Measurements from ENCODE around the gene ADCY2.

ADCY2 gene

DNA sequence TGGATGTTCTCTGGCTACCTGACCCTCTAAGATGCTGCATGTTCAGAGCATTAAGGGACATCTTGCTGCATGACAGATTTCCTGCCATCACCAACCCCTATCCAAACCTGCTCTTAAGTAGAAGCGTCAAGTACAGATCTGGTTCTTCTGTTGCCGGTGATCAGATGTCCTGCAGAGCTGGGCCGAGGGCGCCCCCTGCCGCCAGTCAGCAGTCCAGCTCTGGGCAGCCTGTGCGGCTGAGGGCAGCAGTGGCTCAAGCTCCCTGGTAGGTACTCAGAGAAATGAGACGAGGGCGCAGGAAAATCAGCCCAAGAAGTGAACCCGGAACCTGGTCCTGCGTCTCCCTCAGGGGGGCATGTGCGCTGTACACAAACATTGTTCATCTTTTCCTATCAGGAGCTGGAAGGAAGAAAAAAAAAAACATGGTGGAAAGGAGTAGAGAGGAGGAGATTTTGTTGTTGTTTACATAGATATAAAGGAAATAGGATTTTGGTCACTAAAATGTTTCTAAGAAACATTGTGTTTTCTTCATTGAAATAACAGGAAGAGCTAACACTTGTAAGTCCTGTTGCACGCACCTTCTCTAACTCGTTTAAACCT lies 359.2 kb downstream of the ADCY2 start:
- DNase-seq, result no peak

DNA sequence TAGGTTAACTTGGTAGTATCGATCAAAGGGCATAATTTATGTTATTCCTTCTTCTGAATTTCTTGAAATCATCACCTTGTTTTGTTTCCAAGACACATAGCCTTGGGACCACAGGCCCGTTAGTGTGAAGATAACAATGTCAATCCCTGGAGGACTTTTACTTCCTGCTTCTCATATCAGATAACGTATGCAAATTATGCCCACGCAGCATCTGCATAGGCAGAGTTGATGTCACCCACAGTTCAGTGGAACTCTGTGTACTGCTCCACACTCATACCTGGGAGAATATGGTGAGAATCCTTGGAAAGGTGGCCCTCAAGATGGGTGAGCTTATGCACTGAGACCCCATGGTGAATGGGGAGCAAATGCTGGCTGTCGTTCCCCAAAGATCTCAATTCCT lies 360.0 kb downstream of the ADCY2 start:
- no peak for DNase-seq

DNA sequence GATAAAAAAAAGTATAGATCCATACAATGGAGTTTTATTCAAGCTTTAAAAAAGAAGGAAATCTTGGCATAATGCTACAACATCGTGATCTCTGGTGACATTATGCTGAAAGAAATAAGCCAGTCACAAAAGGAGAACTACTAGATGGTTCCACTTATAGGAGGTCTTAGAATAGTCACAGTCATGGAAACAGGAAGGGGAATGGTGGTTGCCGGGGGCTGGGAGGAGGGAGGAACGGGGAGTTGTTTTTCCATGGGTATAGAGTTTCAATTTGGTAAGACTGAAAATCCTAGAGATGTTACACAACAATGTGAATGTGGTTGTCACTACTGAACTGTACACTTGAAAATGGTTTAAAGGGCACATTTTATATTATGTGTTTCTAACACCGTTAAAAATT lies 360.5 kb downstream of the ADCY2 start:
- DNase-seq, result no peak

DNA sequence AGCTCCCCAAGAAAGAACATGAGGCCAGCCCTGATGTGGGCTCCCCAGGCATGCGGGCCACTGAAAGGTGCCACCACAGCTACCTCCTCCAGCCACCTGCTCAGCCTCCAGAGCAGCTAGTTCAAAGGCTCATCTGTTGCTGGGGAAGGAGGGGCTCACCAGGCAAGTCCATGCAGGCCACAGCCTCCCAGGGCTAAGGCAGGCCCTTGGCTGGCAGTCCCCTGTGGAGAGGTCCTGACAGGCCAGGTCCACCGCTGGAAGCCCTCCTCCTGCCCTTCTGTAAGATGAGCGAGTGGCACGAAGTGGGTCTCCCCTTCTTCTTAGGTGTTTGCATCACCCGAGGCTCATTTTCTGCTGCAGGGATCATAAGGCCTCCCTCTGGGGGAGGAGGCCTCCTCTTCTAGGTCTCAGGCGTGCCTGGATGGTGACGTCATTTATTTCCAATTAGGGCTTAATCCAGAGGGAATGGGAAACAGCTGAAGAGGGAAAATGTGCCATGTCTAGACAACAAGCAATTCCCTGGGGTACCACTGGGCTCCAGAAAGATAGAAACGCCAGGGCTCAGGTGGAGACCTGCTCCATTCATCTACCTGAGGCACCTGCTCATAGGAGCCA lies 363.4 kb downstream of the ADCY2 start:
- no peak for DNase-seq

DNA sequence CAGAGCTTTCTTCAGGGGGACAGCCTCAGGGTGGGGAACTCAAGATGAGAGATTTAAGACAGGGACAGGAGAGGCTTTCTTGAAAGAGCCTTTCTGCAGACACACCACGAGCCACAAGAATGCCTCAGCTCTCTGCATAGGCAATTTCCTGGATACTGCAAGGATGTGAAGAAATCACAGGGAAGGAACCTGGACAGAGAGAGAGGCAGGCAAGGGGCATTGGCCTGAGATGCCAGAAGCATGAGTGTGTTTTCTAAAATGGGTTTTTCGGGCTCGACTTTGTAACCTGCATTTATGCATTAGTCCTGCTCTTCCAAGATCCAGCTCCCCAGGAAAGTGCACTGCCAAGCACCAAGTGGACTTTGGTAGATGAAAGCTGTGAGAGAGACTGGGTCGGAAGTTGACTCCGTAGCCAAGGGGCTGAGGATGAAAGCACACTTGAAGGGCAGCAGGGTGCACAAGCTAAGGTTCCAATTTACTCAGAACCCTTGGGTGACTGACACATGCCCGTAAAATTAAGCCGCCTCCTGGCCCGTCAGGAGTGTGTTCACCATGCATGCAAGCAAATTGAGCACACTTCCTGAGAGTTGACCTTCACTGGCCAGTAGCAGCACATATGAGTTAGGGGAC lies 364.1 kb downstream of the ADCY2 start:
- no peak for DNase-seq

DNA sequence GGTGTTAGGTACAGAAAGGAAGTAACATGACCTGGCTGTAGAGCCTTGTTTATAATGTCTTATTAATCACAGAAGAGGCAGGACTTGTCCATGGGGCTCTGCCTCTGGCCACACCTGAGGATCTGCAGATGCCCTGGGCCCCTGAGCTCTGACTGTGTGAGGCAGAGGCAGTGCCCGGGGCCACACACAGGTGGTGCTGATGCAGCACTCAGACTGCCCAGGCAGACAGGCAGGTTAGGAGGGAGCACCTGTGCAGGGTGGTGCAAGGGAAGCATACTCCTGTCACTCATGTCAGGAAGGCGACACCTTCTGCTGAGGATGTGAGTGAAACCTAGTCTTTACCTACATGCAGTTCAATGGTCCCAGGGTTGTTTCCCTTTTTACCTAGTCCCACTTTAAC lies 366.3 kb downstream of the ADCY2 start:
- DNase-seq, result no peak

DNA sequence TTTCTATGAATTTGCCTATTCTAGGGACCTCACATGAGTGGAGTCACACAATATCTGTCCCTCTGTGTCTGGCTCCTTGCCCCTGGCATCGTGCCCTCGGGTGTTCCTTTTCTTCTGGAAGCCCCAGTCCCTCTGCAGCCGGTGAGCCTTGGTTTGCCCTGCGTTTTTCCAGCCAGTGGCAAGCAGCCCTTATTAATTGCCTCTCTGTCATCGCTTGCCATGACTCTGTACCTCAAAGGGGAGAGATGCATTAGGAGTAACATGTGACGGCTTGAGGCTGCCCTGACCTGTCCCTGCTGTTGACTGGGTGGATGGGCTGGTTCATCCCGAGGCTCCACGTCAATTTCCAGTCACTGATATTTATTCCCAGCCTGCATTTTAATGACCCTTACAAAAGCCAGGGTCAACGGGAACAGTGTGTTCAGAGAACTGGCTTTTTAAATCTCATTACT lies 367.7 kb downstream of the ADCY2 start:
- DNase-seq, result no peak

DNA sequence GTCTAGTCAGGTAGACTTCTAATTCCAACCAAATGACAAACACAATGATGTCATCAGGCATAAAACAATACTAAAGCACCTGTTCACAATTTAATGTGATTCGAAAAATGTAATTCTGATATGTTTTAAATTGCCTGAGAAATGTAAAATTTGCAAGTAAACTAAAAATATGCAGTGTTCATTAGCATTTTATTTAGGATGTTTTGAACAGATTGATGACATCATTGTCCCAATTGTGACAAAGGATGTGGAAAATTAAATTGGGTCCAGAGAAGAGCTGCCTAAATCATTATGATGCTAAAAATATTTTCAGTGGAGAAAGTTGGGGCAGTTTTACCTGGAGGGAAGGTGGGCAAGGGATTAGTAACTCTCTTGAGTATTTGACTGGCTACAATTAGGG lies 368.5 kb downstream of the ADCY2 start:
- no peak for DNase-seq

DNA sequence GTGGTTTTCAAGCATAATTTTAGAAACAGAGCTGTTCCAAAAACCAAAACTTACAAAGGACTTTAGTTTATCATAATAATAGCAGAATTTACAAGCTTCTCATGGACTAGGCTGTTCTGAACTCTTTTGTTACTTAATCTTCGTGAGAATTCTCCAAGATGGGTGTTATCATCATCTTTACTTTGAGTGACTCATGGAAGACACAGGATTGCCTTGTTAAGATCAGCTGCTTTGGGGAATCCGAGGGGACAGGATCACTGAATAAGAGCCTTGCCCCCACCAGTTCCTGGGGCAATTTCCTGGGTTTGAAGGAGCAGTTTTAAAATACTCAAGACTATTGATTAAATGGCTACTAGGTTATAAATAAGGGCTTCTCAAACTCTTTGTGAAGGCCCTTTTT lies 374.5 kb downstream of the ADCY2 start:
- DNase-seq, result no peak

DNA sequence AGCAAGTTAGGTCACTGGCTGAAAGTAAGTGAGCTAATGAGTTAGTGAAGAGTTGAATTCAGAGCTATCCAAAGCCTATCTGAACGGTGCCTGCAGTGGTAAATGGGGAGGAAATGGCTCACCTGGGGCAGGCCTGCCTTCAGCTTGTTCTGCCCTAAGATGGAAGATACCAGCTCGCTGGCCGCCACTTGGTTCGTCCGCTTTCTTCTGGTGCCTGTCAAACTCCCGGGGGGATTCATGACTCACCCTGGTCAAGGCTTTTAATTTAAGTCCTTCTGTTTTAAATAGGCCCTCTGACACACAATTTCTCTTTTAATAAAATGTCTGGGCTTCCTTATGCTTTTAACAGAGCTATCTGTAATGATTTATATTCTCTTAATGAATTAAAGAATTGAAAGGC lies 376.2 kb downstream of the ADCY2 start:
- DNase-seq, result no peak

DNA sequence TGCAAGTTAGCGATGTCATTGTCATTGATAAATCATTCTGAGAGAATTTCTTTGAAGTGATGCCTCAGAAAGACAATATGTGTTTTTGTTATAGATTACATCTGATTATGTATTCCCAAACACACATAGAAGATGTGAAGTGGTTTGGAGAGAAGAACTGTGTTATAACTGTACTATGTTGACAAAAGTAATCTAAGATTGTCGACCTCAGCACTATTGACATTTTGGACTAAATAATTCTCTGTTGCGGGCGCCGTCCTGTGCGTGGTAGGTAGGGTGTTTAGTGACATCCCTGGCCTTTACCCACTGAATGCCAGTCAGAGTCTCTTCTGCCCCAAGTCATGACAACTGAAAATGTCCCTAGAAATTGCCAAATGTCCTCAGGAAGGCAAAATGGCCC lies 377.2 kb downstream of the ADCY2 start:
- no peak for DNase-seq

DNA sequence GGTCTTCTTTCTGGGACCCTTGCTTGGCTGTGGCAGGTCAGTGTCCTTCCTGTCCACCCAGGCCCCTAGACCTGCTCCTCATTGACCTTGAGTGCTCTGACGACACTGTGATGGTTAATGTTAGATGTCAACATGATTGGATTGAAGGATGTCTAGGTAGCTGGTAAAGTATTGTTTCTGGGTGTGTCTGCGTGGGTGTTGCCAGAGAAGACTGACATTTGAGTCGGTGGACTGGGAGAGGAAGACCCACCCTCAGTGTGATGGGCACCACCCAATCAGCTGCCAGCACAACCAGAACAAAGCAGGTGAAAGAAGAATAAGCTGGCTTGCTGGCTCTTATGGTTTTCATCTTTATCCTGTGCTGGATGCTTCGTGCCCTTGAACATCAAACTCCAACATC lies 380.5 kb downstream of the ADCY2 start:
- no peak for DNase-seq

DNA sequence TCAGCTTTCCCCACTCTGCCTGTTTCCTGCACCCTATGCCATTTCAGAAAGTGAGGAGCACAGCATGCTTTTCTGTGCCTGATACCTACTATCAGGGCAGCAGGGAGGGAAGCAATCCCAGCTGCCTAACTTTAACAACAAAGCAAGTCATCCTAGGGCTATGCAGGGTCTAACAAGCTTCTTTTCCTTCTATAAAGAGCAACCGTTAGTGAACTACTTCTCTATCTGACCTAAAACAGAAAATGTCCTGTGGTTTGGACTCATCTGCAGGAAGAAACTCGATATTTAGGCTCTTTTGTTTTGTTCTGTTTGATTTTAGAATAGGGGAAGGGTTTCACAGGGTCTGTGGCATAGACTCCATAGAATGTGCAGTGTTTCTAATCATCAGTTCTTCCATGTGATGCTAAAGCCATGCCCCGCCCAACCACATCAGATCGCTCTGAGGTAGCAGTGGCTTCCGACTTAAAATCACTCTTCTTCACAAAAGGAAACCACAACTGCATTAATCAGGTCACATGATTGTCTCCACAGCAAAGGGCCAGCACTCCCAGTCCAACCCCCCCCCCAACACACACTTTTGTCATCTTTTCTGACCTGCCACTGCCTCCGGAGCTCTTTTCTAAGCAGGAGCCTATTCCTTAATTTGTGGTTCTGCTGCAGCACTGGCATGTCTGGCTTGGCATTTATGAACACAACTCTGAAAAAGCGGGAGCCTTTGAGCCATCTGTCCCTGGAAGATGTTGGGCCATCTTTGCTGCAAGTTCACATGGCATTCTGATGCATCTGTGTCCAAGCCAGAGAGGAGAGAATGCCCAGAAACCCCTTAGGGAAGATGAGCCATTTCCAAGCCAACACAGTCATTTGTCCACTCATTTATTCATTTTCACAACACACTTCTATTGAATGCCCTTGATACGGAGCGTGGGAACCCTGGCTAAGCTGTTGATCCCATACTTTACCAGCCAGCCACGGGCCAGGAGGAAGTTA lies 383.4 kb downstream of the ADCY2 start:
- DNase-seq, result no peak

DNA sequence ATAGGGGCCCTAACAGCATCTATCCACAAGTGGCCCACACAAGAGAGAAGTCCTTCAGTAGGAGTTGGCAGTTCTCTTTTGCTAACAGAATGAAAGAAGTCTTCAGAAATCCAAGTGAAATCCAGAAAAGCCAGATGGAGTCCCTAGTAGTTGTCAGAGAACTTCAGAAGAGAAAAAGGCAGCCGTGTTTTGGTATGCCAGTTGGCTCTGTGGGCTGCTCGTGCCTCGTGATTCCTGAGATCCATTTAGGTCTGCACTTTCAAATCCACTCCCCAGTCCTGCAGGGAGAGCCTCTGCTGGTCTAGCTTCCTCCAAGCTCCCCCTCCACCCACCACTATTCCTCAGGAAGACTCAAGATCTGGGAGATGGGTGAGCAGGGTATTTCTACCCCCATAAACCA lies 386.0 kb downstream of the ADCY2 start:
- no peak for DNase-seq

DNA sequence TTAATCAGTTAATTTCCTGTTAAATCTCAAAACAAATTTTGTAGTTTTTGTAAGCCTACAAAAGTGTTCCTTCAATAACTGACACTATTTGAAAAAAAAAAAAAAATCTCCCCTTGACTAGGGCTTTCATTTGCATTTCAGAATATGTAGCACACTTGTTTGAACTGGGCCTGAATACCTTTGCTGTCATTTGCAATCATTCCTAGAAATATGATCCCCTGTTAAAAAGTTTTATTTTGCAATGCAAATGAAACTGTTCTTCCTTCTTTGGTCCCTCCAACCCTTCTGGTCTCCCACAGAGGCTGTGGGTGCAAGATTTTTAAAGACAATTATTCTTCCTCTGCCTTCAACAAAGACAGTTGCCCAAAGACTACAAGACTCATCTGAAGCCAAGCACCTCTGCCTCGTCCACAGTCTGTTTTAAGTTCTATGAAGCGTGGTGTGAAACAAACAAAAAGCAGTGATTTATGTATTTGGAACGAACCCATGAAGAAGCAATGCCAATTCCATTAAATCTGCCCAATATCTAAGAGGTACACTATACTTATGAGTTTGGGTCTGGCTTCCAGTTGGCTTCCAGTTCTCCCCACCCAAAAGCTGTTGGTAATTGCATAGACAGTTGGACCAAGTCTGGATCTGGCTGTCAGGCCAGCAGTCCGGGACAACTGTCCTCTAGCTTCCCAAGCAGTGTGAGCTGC lies 388.9 kb downstream of the ADCY2 start:
- DNase-seq, result no peak

DNA sequence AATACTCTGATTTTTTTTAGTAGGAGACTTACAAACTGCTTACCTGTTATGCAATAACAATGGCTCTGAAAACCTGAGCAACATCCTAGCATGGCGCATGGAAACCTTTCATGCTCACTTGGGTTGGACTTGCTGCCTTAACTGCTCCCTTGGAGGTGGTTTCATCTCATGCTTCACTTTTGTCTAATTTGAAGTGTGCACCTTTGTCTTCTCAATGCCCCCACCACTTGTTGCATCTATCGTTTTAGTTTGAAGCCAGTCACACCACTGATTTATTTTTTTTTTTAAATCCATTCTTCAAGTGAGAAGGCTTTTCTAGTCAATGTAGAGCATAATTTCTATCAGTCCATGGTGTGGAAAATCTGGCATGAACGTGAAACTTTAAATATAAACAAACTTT lies 391.8 kb downstream of the ADCY2 start:
- DNase-seq, result no peak

DNA sequence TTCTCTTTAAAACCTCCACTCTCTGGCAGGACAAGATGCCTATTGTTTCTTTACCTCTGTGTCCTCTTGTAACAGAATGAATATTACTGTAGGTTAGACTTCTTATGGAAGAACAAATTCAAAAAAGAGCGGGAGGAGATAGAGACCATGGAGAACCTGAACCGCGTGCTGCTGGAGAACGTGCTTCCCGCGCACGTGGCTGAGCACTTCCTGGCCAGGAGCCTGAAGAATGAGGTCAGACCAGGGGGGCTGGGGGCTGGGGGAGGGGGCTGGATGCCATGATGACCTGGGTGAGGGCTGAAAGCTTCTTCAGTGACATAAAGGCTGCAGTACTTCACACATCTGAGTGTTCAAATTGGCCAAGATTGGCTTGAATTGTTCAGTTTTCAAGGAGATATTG lies 393.6 kb downstream of the ADCY2 start:
- no peak for DNase-seq

DNA sequence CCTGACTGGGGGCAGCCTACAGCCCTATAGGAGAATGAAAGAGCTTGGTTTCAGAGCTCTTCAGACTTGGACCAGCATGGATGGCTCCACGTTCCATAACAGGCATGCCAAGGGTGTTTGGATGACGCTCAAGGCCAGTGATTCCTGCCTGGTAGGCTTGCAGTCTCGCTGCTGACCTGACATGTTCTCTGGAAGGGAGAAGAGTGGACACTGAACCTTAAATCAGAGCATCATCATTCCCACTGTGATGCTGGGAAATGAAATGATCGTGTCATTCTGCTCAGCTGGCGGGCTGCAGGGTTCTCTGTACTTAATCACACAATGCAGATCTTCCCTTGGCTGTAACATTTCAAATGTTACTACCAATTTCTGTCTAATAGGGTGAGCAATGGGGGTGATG lies 398.0 kb downstream of the ADCY2 start:
- no peak for DNase-seq

DNA sequence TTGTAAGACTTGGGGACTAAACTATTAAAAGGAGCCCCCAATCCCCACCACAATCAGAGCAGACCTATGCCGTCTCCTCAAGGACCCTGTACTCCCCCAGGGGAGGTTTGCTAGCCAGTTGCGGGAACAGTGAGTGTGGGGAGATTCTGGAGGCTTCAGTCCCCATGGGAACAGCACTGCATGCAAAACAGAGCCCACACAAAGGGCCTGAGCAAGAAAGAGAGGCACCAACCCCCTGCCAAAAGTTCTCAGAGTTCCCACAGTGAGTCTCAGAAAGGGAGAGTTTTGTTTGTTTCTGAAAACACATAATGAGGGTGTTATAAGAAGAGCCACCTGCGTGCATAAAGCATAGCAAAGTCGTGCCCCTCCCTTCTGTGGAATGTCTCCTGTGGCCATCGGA lies 398.4 kb downstream of the ADCY2 start:
- DNase-seq, result no peak

DNA sequence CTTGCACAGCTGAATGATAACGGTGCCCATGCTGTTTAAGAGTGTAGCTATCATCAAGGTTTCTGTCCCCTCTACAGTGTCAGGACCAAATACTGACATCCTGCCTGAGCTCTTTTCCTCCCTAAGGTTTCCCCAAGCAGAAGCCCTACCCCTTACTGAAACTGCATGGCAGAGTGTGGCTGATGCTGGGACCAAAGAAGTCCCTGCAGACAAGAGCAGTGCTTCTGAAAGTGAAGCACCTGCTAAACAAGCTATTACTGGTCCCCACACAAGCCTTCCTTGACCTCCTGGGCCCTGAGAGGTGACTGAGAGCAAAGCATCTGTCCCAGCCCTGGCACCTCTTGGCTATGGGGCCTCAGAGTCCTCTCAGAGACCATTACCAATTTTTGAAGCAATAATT lies 398.9 kb downstream of the ADCY2 start:
- no peak for DNase-seq

DNA sequence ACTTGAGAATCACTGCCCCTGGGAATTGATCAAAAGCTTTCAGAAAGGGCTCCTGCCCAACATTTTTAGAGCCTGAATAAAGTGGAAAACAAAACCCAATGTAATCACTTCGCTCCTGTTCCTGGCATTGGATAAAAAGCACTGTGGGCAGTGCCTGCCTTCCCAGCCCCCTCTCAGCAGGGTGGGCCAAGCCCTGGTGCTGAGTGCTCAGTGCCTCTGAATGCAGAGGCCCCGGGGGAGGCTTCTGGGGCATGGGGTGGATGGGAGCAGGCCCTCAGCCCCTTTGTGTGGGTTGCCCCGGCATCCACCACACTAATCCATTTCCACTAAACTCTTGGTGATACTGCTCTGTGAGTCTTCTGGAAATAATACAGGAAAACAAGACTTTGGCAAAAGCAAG lies 399.4 kb downstream of the ADCY2 start:
- DNase-seq, result no peak

DNA sequence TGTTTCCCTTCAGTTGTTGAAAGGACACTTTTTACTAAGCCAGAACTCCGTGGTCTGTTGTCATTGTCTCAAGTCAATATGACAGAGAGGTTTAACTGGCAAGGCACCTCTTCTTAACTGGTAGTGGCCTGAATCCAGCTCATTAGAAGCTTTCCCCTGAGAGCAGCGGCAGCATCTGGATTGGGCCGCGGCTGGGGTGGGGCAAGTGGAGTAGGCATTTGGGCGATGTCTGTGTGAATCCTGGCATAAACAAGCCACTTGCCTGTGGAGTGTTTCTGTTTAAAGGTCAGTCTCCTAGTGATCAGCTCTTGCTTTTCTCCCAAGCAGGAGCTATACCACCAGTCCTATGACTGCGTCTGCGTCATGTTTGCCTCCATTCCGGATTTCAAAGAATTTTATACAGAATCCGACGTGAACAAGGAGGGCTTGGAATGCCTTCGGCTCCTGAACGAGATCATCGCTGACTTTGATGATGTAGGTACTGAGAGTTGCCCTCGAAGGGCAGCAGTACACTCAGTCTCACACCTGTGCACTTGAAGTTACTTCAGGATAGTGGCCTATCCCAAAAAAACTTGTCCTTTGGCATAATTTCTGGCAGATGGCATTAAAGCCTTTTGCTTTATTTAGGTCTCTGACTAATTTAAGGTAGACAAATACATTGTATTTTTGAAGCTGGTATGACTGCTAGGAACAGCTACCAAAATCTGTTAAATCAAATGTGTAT lies 406.1 kb downstream of the ADCY2 start:
- no peak for DNase-seq
